ENCODE results near the gene TANGO6.

Gene TANGO6

GRCh38 chr16:69109486-69110270 lies 266.3 kb downstream of the TANGO6 start:
- Histone ChIP-seq H3K9ac (ENCODE audit: low read depth, low read length) (no peak overlapping the region), H3K4me3 (ENCODE audit: low read length) (no peak overlapping the region), H3K27me3 (ENCODE audit: insufficient read depth, low read length) (no peaks in the 10 kb centered on the region), H3K9me3 (ENCODE audit: insufficient read depth, low read depth, low read length) (no peaks in the 10 kb centered on the region), H3K4me1 (ENCODE audit: insufficient read depth, low read length) (peaks cover 10% of the 10 kb centered on the region), H3K27ac (ENCODE audit: low read length) (no peak overlapping the region), H3K36me3 (ENCODE audit: insufficient read depth, low read depth, low read length) (peaks cover 61% of the 10 kb centered on the region)

- H3K36me3 ChIP-seq (ENCODE audit: insufficient read depth, low read depth, low read length), result peaks cover 69% of the 10 kb centered on the region
- no peaks in the 10 kb centered on the region for H3K27me3 ChIP-seq (ENCODE audit: insufficient read depth, low read length)
- H3K27ac ChIP-seq (ENCODE audit: low read length), result no peak overlapping the region
- no peak overlapping the region for H3K9ac ChIP-seq (ENCODE audit: low read depth, low read length)
- H3K9me3 ChIP-seq (ENCODE audit: insufficient read depth, low read depth, low read length), result no peaks in the 10 kb centered on the region
- H3K4me1 ChIP-seq (ENCODE audit: insufficient read depth, low read length), result peaks cover 7% of the 10 kb centered on the region
- H3K4me3 ChIP-seq (ENCODE audit: low read length), result no peak overlapping the region
Observed at GRCh38 chr16:69110406-69110805, 267.1 kb downstream of the TANGO6 start.

- Histone ChIP-seq H3K9me3 (ENCODE audit: insufficient read depth, low read depth, low read length) (no peaks in the 10 kb centered on the region), H3K27ac (ENCODE audit: low read length) (no peak overlapping the region), H3K4me1 (ENCODE audit: insufficient read depth, low read length) (peaks cover 7% of the 10 kb centered on the region), H3K4me3 (ENCODE audit: low read length) (no peak overlapping the region), H3K36me3 (ENCODE audit: insufficient read depth, low read depth, low read length) (peaks cover 78% of the 10 kb centered on the region), H3K27me3 (ENCODE audit: insufficient read depth, low read length) (no peaks in the 10 kb centered on the region), H3K9ac (ENCODE audit: low read depth, low read length) (no peak overlapping the region)
Observed at GRCh38 chr16:69111216-69111875, 268.0 kb downstream of the TANGO6 start.

GRCh38 chr16:69111876-69112230 lies 268.5 kb downstream of the TANGO6 start:
- H3K4me1 ChIP-seq (ENCODE audit: insufficient read depth, low read length), result peaks cover 7% of the 10 kb centered on the region
- H3K36me3 ChIP-seq (ENCODE audit: insufficient read depth, low read depth, low read length), result peaks cover 83% of the 10 kb centered on the region
- H3K27me3 ChIP-seq (ENCODE audit: insufficient read depth, low read length), result no peaks in the 10 kb centered on the region
- H3K4me3 ChIP-seq (ENCODE audit: low read length), result no peak overlapping the region
- H3K9ac ChIP-seq (ENCODE audit: low read depth, low read length), result no peak overlapping the region
- no peaks in the 10 kb centered on the region for H3K9me3 ChIP-seq (ENCODE audit: insufficient read depth, low read depth, low read length)
- no peak overlapping the region for H3K27ac ChIP-seq (ENCODE audit: low read length)

- Histone ChIP-seq H3K4me3 (ENCODE audit: low read length) (no peak overlapping the region), H3K27ac (ENCODE audit: low read length) (no peak overlapping the region), H3K36me3 (ENCODE audit: insufficient read depth, low read depth, low read length) (peaks cover 90% of the 10 kb centered on the region), H3K4me1 (ENCODE audit: insufficient read depth, low read length) (peaks cover 7% of the 10 kb centered on the region), H3K9me3 (ENCODE audit: insufficient read depth, low read depth, low read length) (no peaks in the 10 kb centered on the region), H3K27me3 (ENCODE audit: insufficient read depth, low read length) (no peaks in the 10 kb centered on the region), H3K9ac (ENCODE audit: low read depth, low read length) (no peak overlapping the region)
Observed at GRCh38 chr16:69112285-69113129, 269.2 kb downstream of the TANGO6 start.

GRCh38 chr16:69113216-69113615 lies 269.9 kb downstream of the TANGO6 start:
- H3K9me3 ChIP-seq (ENCODE audit: insufficient read depth, low read depth, low read length), result no peaks in the 10 kb centered on the region
- H3K36me3 ChIP-seq (ENCODE audit: insufficient read depth, low read depth, low read length), result peaks cover 97% of the 10 kb centered on the region
- H3K27ac ChIP-seq (ENCODE audit: low read length), result no peak overlapping the region
- H3K27me3 ChIP-seq (ENCODE audit: insufficient read depth, low read length), result no peaks in the 10 kb centered on the region
- peaks cover 7% of the 10 kb centered on the region for H3K4me1 ChIP-seq (ENCODE audit: insufficient read depth, low read length)
- H3K4me3 ChIP-seq (ENCODE audit: low read length), result no peak overlapping the region
- H3K9ac ChIP-seq (ENCODE audit: low read depth, low read length), result no peak overlapping the region

GRCh38 chr16:69114346-69114975 lies 271.1 kb downstream of the TANGO6 start:
- H3K36me3 ChIP-seq (ENCODE audit: insufficient read depth, low read depth, low read length), result peaks cover 99% of the 10 kb centered on the region
- H3K27me3 ChIP-seq (ENCODE audit: insufficient read depth, low read length), result no peaks in the 10 kb centered on the region
- no peak overlapping the region for H3K4me3 ChIP-seq (ENCODE audit: low read length)
- H3K27ac ChIP-seq (ENCODE audit: low read length), result no peak overlapping the region
- no peak overlapping the region for H3K9ac ChIP-seq (ENCODE audit: low read depth, low read length)
- no peaks in the 10 kb centered on the region for H3K4me1 ChIP-seq (ENCODE audit: insufficient read depth, low read length)
- H3K9me3 ChIP-seq (ENCODE audit: insufficient read depth, low read depth, low read length), result no peaks in the 10 kb centered on the region

- Histone ChIP-seq H3K27ac (ENCODE audit: low read length) (no peak overlapping the region), H3K4me3 (ENCODE audit: low read length) (no peak overlapping the region), H3K9ac (ENCODE audit: low read depth, low read length) (no peak overlapping the region), H3K27me3 (ENCODE audit: insufficient read depth, low read length) (no peaks in the 10 kb centered on the region), H3K36me3 (ENCODE audit: insufficient read depth, low read depth, low read length) (peaks cover 99% of the 10 kb centered on the region), H3K9me3 (ENCODE audit: insufficient read depth, low read depth, low read length) (no peaks in the 10 kb centered on the region), H3K4me1 (ENCODE audit: insufficient read depth, low read length) (no peaks in the 10 kb centered on the region)
Observed at GRCh38 chr16:69114976-69115355, 271.6 kb downstream of the TANGO6 start.

- no peaks in the 10 kb centered on the region for H3K27me3 ChIP-seq (ENCODE audit: insufficient read depth, low read length)
- no peak overlapping the region for H3K9ac ChIP-seq (ENCODE audit: low read depth, low read length)
- peaks cover 99% of the 10 kb centered on the region for H3K36me3 ChIP-seq (ENCODE audit: insufficient read depth, low read depth, low read length)
- H3K4me1 ChIP-seq (ENCODE audit: insufficient read depth, low read length), result no peaks in the 10 kb centered on the region
- H3K4me3 ChIP-seq (ENCODE audit: low read length), result no peak overlapping the region
- no peak overlapping the region for H3K27ac ChIP-seq (ENCODE audit: low read length)
- H3K9me3 ChIP-seq (ENCODE audit: insufficient read depth, low read depth, low read length), result no peaks in the 10 kb centered on the region
Observed at GRCh38 chr16:69115361-69115760, 272.0 kb downstream of the TANGO6 start.

GRCh38 chr16:69115837-69116236 lies 272.5 kb downstream of the TANGO6 start:
- Histone ChIP-seq H3K9me3 (ENCODE audit: insufficient read depth, low read depth, low read length) (no peaks in the 10 kb centered on the region), H3K27ac (ENCODE audit: low read length) (no peak overlapping the region), H3K36me3 (ENCODE audit: insufficient read depth, low read depth, low read length) (peaks cover 99% of the 10 kb centered on the region), H3K27me3 (ENCODE audit: insufficient read depth, low read length) (no peaks in the 10 kb centered on the region), H3K4me1 (ENCODE audit: insufficient read depth, low read length) (no peaks in the 10 kb centered on the region), H3K9ac (ENCODE audit: low read depth, low read length) (no peak overlapping the region), H3K4me3 (ENCODE audit: low read length) (no peak overlapping the region)

GRCh38 chr16:69116256-69116875 lies 273.0 kb downstream of the TANGO6 start:
- H3K4me1 ChIP-seq (ENCODE audit: insufficient read depth, low read length), result no peaks in the 10 kb centered on the region
- H3K36me3 ChIP-seq (ENCODE audit: insufficient read depth, low read depth, low read length), result peaks cover 99% of the 10 kb centered on the region

More at GRCh38 chr16:69116256-69116875, 273.0 kb downstream of the TANGO6 start:
- Histone ChIP-seq H3K9me3 (ENCODE audit: insufficient read depth, low read depth, low read length) (no peaks in the 10 kb centered on the region), H3K9ac (ENCODE audit: low read depth, low read length) (no peak overlapping the region), H3K4me3 (ENCODE audit: low read length) (no peak overlapping the region), H3K27me3 (ENCODE audit: insufficient read depth, low read length) (no peaks in the 10 kb centered on the region), H3K27ac (ENCODE audit: low read length) (no peak overlapping the region)

Measured in iPS-20b (cell line).